Suprapubic skin (tissue), 4 donors: ENCODE data around the gene PHRF1. TPM values are rescaled to one million over a fixed set of nuclear protein-coding genes. Genes with fewer than 3 reads are reported as not detected.
"Not testable (repeated sequence)": the region's sequence is repeated elsewhere in the genome, so short reads cannot be mapped to it uniquely, and the experiment has no call there.

Source experiments
- DNase-seq, 2 donors: peaks; one replicate each; pipeline ENCODE4 v3.0.0-alpha.2; 2019; ENCODE audit warnings: low spot score in 2 of 2
- H3K27ac ChIP-seq: fragments of 200-600 bp; sonication (generic); one replicate; pipeline ENCODE4 v1.5.1; 2019
- H3K27me3 ChIP-seq: fragments of 200-600 bp; sonication (generic); one replicate; pipeline ENCODE4 v1.5.1; 2019
- H3K36me3 ChIP-seq: fragments of 200-600 bp; sonication (generic); one replicate; pipeline ENCODE4 v1.5.1; 2019
- H3K4me1 ChIP-seq: fragments of 200-600 bp; sonication (generic); one replicate; pipeline ENCODE4 v1.5.1; 2019
- H3K4me3 ChIP-seq: fragments of 200-600 bp; sonication (generic); one replicate; pipeline ENCODE4 v1.5.1; 2019; ENCODE audit warnings: mild to moderate bottlenecking
- H3K9me3 ChIP-seq: fragments of 200-600 bp; sonication (generic); one replicate; pipeline ENCODE4 v1.5.1; 2019
- CTCF ChIP-seq, 2 donors: fragments of 200-600 bp in 1 of 2; fragments of 450-650 bp in 1 of 2; sonication (generic) in 1 of 2; IDR thresholded peaks; one replicate each; pipeline ENCODE4 v1.5.1; 2016 to 2019; ENCODE audit warnings: antibody characterized with exemption in 2 of 2, mild to moderate bottlenecking in 1 of 2, moderate library complexity in 1 of 2
- EP300 ChIP-seq: sonication (generic); formaldehyde crosslinking; IDR thresholded peaks from one replicate; pipeline ENCODE4 v1.6.1; 2017; ENCODE audit warnings: antibody characterized with exemption
- POLR2A ChIP-seq, 2 donors: fragments of 450-650 bp; IDR thresholded peaks; one replicate each; pipeline ENCODE4 v1.6.1; 2017; ENCODE audit warnings: antibody characterized with exemption in 2 of 2, mild to moderate bottlenecking in 2 of 2, moderate library complexity in 2 of 2
- POLR2AphosphoS5 ChIP-seq, 3 donors: sonication (generic); formaldehyde crosslinking; IDR thresholded peaks; one replicate each; pipeline ENCODE4 v1.6.1; 2017; ENCODE audit warnings: antibody characterized with exemption in 3 of 3
- WGBS: methylation state at CpG from one replicate; pipeline ENCODE4 v1.1.5; 2018; 5-methylcytosine and 5-hydroxymethylcytosine counted together
- total RNA-seq, 4 donors: library from RNA; depleted of rRNA; stranded (reverse); fragments of >200 nt; gene quantifications; one replicate each; pipeline ENCODE4 v1.1.0, GENCODE V29; 2016

Gene PHRF1
- total RNA-seq, 4 donors from 2014 or later: 27.9 to 55.6 (median 42.0) TPM

GRCh38 chr11:567629-568292, 8.5 kb upstream of the PHRF1 start:
- H3K27ac ChIP-seq: peak overlapping the region; percentile 91
- peak overlapping the region; percentile 76 for H3K4me3 ChIP-seq
- no CpG with 5 or more reads among the region's 41 CpGs for WGBS
- no peaks in the 10 kb centered on the region for H3K27me3 ChIP-seq
- peaks cover 50% of the 10 kb centered on the region for H3K4me1 ChIP-seq
- H3K36me3 ChIP-seq: no peaks in the 10 kb centered on the region
- peak; percentile 74 to 77 for DNase-seq
- no peak for TF ChIP-seq CTCF (IDR thresholded peaks at IDR 0.05)
- TF ChIP-seq POLR2AphosphoS5 (IDR thresholded peaks at IDR 0.05): no peak
- no peak for TF ChIP-seq EP300
- no peak for TF ChIP-seq POLR2A (IDR thresholded peaks at IDR 0.05)
- no peaks in the 10 kb centered on the region for H3K9me3 ChIP-seq

GRCh38 chr11:568306-569157, 7.7 kb upstream of the PHRF1 start:
- DNase-seq: peak; percentile 95 to 96
- H3K27me3 ChIP-seq: no peaks in the 10 kb centered on the region
- peak overlapping the region; percentile 76 for H3K4me3 ChIP-seq
- H3K4me1 ChIP-seq: peaks cover 52% of the 10 kb centered on the region
- WGBS: 0% methylated on average over 2 of the region's 123 CpGs
- H3K27ac ChIP-seq: peak overlapping the region; percentile 91
- TF ChIP-seq POLR2AphosphoS5 (IDR thresholded peaks at IDR 0.05): no peak
- no peaks in the 10 kb centered on the region for H3K36me3 ChIP-seq
- H3K9me3 ChIP-seq: no peaks in the 10 kb centered on the region

GRCh38 chr11:569158-569885, 6.9 kb upstream of the PHRF1 start:
- H3K36me3 ChIP-seq: no peaks in the 10 kb centered on the region
- H3K27me3 ChIP-seq: no peaks in the 10 kb centered on the region
- H3K27ac ChIP-seq: peak overlapping the region; percentile 91
- no peaks in the 10 kb centered on the region for H3K9me3 ChIP-seq
- TF ChIP-seq CTCF (IDR thresholded peaks at IDR 0.05): no peak
- TF ChIP-seq POLR2A (IDR thresholded peaks at IDR 0.05): no peak
- peaks cover 49% of the 10 kb centered on the region for H3K4me1 ChIP-seq
- peak overlapping the region; percentile 76 for H3K4me3 ChIP-seq
- 51% methylated on average over 11 of the region's 36 CpGs for WGBS
- DNase-seq: no peak

- Histone ChIP-seq H3K9me3 (no peaks in the 10 kb centered on the region), H3K27me3 (no peaks in the 10 kb centered on the region), H3K4me1 (peaks cover 49% of the 10 kb centered on the region), H3K4me3 (no peak overlapping the region), H3K27ac (no peak overlapping the region), H3K36me3 (no peaks in the 10 kb centered on the region)
- no peak for DNase-seq
- WGBS: 73% methylated on average over 6 of the region's 8 CpGs
- TF ChIP-seq CTCF (IDR thresholded peaks at IDR 0.05) (no peak), EP300 (no peak), POLR2AphosphoS5 (IDR thresholded peaks at IDR 0.05) (no peak), POLR2A (IDR thresholded peaks at IDR 0.05) (no peak)
Measured at GRCh38 chr11:571802-572185, 4.5 kb upstream of the PHRF1 start.

- no peaks in the 10 kb centered on the region for H3K9me3 ChIP-seq
- peaks cover 47% of the 10 kb centered on the region for H3K4me1 ChIP-seq
- H3K27ac ChIP-seq: no peak overlapping the region
- H3K4me3 ChIP-seq: no peak overlapping the region
- no peaks in the 10 kb centered on the region for H3K27me3 ChIP-seq
- no peaks in the 10 kb centered on the region for H3K36me3 ChIP-seq
- WGBS: 88% methylated on average over 7 of the region's 16 CpGs
- no peak for DNase-seq
- TF ChIP-seq CTCF (IDR thresholded peaks at IDR 0.05) (no peak), EP300 (no peak), POLR2A (IDR thresholded peaks at IDR 0.05) (no peak), POLR2AphosphoS5 (IDR thresholded peaks at IDR 0.05) (no peak)
Measured at GRCh38 chr11:573146-573759, 3.0 kb upstream of the PHRF1 start.

- DNase-seq, H3K27me3 ChIP-seq, H3K9me3 ChIP-seq, H3K36me3 ChIP-seq, H3K27ac ChIP-seq: not testable (repeated sequence)
- Histone ChIP-seq H3K4me3 (peak overlapping the region; percentile 95), H3K4me1 (peaks cover 52% of the 10 kb centered on the region)
- 48% methylated on average over 14 of the region's 14 CpGs for WGBS
Measured at GRCh38 chr11:574031-574570, 2.2 kb upstream of the PHRF1 start.
